ENCODE data around the gene KIN. TPM values are rescaled to one million over a fixed set of nuclear protein-coding genes. Genes with fewer than 3 reads are reported as not detected.

KIN gene
- total RNA-seq, 1 experiment from 2014 or later: 23.4 TPM

- H4K5ac ChIP-seq (ENCODE audit: insufficient read length, low read depth, low read length): no peak overlapping the region
- H3K14ac ChIP-seq (ENCODE audit: insufficient read depth, low read length): no peak overlapping the region
- H4K20me1 ChIP-seq (ENCODE audit: control insufficient read depth, insufficient read depth, insufficient read length): no peaks in the 10 kb centered on the region
- H2BK120ac ChIP-seq (ENCODE audit: low read depth, low read length, poor library complexity, severe bottlenecking): no peak overlapping the region
- no peak overlapping the region for H3K9ac ChIP-seq (ENCODE audit: extremely low read depth, insufficient read length, low read length)
- peaks cover 5% of the 10 kb centered on the region for H3K23me2 ChIP-seq (ENCODE audit: insufficient read length, low read depth, low read length, poor library complexity, severe bottlenecking)
- peaks cover 11 to 13% of the 10 kb centered on the region in 2 experiments for H3K4me1 Mint-ChIP-seq
- no CpG with 5 or more reads among the region's 1 CpG for WGBS (ENCODE audit: extremely low coverage, insufficient read length, low lambda C conversion rate)
- H3K4me3 Mint-ChIP-seq: no peak overlapping the region
- H3K9me3 ChIP-seq (ENCODE audit: control insufficient read depth, low read depth, low read length): no peaks in the 10 kb centered on the region
- H3K9me3 Mint-ChIP-seq: no peaks in the 10 kb centered on the region
- H3K27me3 Mint-ChIP-seq (ENCODE audit: low read depth): no peaks in the 10 kb centered on the region
- H3K4me2 ChIP-seq (ENCODE audit: insufficient read depth, insufficient read length, low read length): no peak overlapping the region
- peaks cover 36% of the 10 kb centered on the region for H3K79me2 ChIP-seq (ENCODE audit: insufficient read depth, low read length)
- no peaks in the 10 kb centered on the region for H3K4me1 ChIP-seq (ENCODE audit: insufficient read depth, low read length)
- H2BK12ac ChIP-seq (ENCODE audit: insufficient read length, low read depth, low read length): no peak overlapping the region
- H4K91ac ChIP-seq (ENCODE audit: insufficient read length, low read depth, low read length): no peak overlapping the region
- no peak overlapping the region; a peak in 2 of 7 replicates for H3K27ac Mint-ChIP-seq
- no peak overlapping the region for H2BK20ac ChIP-seq (ENCODE audit: low read depth, low read length, poor library complexity, severe bottlenecking)
- no peak overlapping the region for H3K18ac ChIP-seq (ENCODE audit: insufficient read length, low read depth, low read length)
- H3K23ac ChIP-seq (ENCODE audit: insufficient read length, low read depth, low read length): no peak overlapping the region
- H3K36me3 Mint-ChIP-seq (ENCODE audit: insufficient read depth in 1 of 3, low read depth in 3 of 3): peaks cover 18 to 33% (median 24%) of the 10 kb centered on the region in 3 experiments; a peak in 6 of 7 replicates
- TF ChIP-seq, protein P1, sequence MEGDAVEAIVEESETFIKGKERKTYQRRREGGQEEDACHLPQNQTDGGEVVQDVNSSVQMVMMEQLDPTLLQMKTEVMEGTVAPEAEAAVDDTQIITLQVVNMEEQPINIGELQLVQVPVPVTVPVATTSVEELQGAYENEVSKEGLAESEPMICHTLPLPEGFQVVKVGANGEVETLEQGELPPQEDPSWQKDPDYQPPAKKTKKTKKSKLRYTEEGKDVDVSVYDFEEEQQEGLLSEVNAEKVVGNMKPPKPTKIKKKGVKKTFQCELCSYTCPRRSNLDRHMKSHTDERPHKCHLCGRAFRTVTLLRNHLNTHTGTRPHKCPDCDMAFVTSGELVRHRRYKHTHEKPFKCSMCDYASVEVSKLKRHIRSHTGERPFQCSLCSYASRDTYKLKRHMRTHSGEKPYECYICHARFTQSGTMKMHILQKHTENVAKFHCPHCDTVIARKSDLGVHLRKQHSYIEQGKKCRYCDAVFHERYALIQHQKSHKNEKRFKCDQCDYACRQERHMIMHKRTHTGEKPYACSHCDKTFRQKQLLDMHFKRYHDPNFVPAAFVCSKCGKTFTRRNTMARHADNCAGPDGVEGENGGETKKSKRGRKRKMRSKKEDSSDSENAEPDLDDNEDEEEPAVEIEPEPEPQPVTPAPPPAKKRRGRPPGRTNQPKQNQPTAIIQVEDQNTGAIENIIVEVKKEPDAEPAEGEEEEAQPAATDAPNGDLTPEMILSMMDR (conservative IDR thresholded peaks at IDR 0.05): no peak
- DNase-seq: no peak
- H3K56ac ChIP-seq (ENCODE audit: insufficient read length, low read depth, low read length): no peak overlapping the region
- no peak overlapping the region for H2BK15ac ChIP-seq (ENCODE audit: low read depth, low read length)
- no peaks in the 10 kb centered on the region for H3K27me3 ChIP-seq (ENCODE audit: insufficient read depth, low read length)
- no peak overlapping the region for H2BK5ac ChIP-seq (ENCODE audit: insufficient read length, low read length)
- no peak overlapping the region for H2AFZ ChIP-seq (ENCODE audit: low read length)
- no peak overlapping the region for H2AK5ac ChIP-seq (ENCODE audit: insufficient read length, low read length)
- H4K8ac ChIP-seq (replicated peaks; ENCODE audit: insufficient read length, low read depth, low read length): no peak overlapping the region
- no peak overlapping the region for H3K4ac ChIP-seq (ENCODE audit: low read depth, low read length)
- H3T11ph ChIP-seq (ENCODE audit: low read length): no peak overlapping the region
- no peaks in the 10 kb centered on the region for H3K79me1 ChIP-seq (ENCODE audit: insufficient read depth, low read depth, low read length, poor library complexity, severe bottlenecking)
- no peak overlapping the region for H3K27ac ChIP-seq (ENCODE audit: insufficient read length, low read depth, low read length)
Observed at GRCh38 chr10:7792541-7792940, 4.7 kb upstream of the KIN start.
